Esophagus muscularis mucosa (tissue), 4 donors: Measurements from ENCODE around the gene C17orf50. TPM values are rescaled to one million over a fixed set of nuclear protein-coding genes. Genes with fewer than 3 reads are reported as not detected.
A peak's percentile ranks its signal among the peaks of the same experiment; 100 is the strongest.
"Not testable (repeated sequence)": the region's sequence is repeated elsewhere in the genome, so short reads cannot be mapped to it uniquely, and the experiment has no call there.

ENCODE experiments used
- DNase-seq: peaks from one replicate; pipeline ENCODE4 v3.0.0-alpha.2; 2017; ENCODE audit errors: extremely low spot score
- H3K27ac ChIP-seq, 4 donors: fragments of 200-600 bp; sonication (generic); replicated peaks in 1 of 4; 1 replicate in 3 of 4; 2 replicates in 1 of 4; pipeline ENCODE4 v1.5.1; 2016 to 2019; ENCODE audit warnings: mild to moderate bottlenecking in 1 of 4
- H3K27me3 ChIP-seq, 4 donors: fragments of 200-600 bp; sonication (generic); one replicate each; pipeline versions ENCODE4 v1.5.1 to v1.6.0; 2016 to 2019
- H3K36me3 ChIP-seq, 4 donors: fragments of 200-600 bp; sonication (generic); one replicate each; pipeline ENCODE4 v1.5.1; 2016 to 2019
- H3K4me1 ChIP-seq, 4 donors: fragments of 200-600 bp; sonication (generic); one replicate each; pipeline ENCODE4 v1.5.1; 2016 to 2019
- H3K4me3 ChIP-seq, 4 donors: fragments of 200-600 bp; sonication (generic); 1 replicate in 2 of 4; 2 replicates in 2 of 4; pipeline ENCODE4 v1.5.1; 2016 to 2019; ENCODE audit warnings: mild to moderate bottlenecking in 4 of 4, moderate library complexity in 1 of 4
- H3K9me3 ChIP-seq, 4 donors: fragments of 200-600 bp; sonication (generic); 1 replicate in 3 of 4; 2 replicates in 1 of 4; pipeline ENCODE4 v1.5.1; 2016 to 2019
- CTCF ChIP-seq, 3 experiments: fragments of 200-600 bp in 2 of 3; fragments of 450-650 bp in 1 of 3; sonication (generic) in 2 of 3; IDR thresholded peaks; one replicate each; pipeline ENCODE4 v1.5.1; 2017 to 2019; ENCODE audit warnings: antibody characterized with exemption in 3 of 3, mild to moderate bottlenecking in 2 of 3, moderate library complexity in 1 of 3
- EP300 ChIP-seq: sonication (generic); formaldehyde crosslinking; IDR thresholded peaks from one replicate; pipeline ENCODE4 v1.6.1; 2017; ENCODE audit warnings: antibody characterized with exemption
- POLR2A ChIP-seq: fragments of 450-650 bp; IDR thresholded peaks from one replicate; pipeline ENCODE4 v1.6.1; 2017; ENCODE audit warnings: antibody characterized with exemption, moderate library complexity, mild to moderate bottlenecking, low read depth
- POLR2AphosphoS5 ChIP-seq, 2 donors: sonication (generic); formaldehyde crosslinking; IDR thresholded peaks; one replicate each; pipeline ENCODE4 v1.6.1; 2017; ENCODE audit warnings: antibody characterized with exemption in 2 of 2
- WGBS: methylation state at CpG from one replicate; pipeline ENCODE4 v1.1.5; 2018; 5-methylcytosine and 5-hydroxymethylcytosine counted together
- intact Hi-C: fragments of 100-400 bp; cut with DNase I; formaldehyde crosslinking; loops from one replicate; pipeline ENCODE4 v1.15.1; 2023
- total RNA-seq, 4 donors: library from RNA; depleted of rRNA; stranded (reverse); fragments of >200 nt; gene quantifications; one replicate each; pipeline versions ENCODE4 v1.1.0 to v1.2.1, GENCODE V29; 2016

C17orf50 gene
- total RNA-seq, 4 donors from 2014 or later, result not detected

- no peaks in the 10 kb centered on the region for H3K9me3 ChIP-seq
- no peak for DNase-seq
- intact Hi-C loops, result loop anchor here (5.0 kb wide), 4 partner anchors 57 to 437 kb away; no protein-coding TSS in a partner anchor
- 17% methylated on average over 24 of the region's 35 CpGs for WGBS
- TF ChIP-seq POLR2A, result no peak
- no peak for TF ChIP-seq EP300
- TF ChIP-seq CTCF (IDR thresholded peaks at IDR 0.05), result no peak
- TF ChIP-seq POLR2AphosphoS5 (IDR thresholded peaks at IDR 0.05), result no peak
- H3K27ac ChIP-seq, result no peak overlapping the region
- H3K36me3 ChIP-seq, result no peaks in the 10 kb centered on the region
- peaks cover 4 to 73% (median 8%) of the 10 kb centered on the region in 4 donors for H3K27me3 ChIP-seq
- H3K4me1 ChIP-seq, result peaks cover 11 to 46% (median 39%) of the 10 kb centered on the region in 4 donors
- H3K4me3 ChIP-seq, result peak overlapping the region; percentile 10 to 34 (median 16)
These were observed 10.9 kb upstream of the C17orf50 start for GRCh38 chr17:35749560-35750412.

- peaks cover 4 to 64% (median 6%) of the 10 kb centered on the region in 4 donors for H3K27me3 ChIP-seq
- H3K36me3 ChIP-seq, result no peaks in the 10 kb centered on the region
- intact Hi-C loops, result no loop called here
- no peak for DNase-seq
- 82% methylated on average over 10 of the region's 10 CpGs for WGBS
- H3K4me1 ChIP-seq, result peaks cover 11 to 46% (median 39%) of the 10 kb centered on the region in 4 donors
- H3K9me3 ChIP-seq, result no peaks in the 10 kb centered on the region
- no peak for TF ChIP-seq POLR2A
- no peak for TF ChIP-seq POLR2AphosphoS5 (IDR thresholded peaks at IDR 0.05)
- no peak for TF ChIP-seq CTCF (IDR thresholded peaks at IDR 0.05)
- TF ChIP-seq EP300, result no peak
- no peak overlapping the region for H3K27ac ChIP-seq
- H3K4me3 ChIP-seq, result peak overlapping the region in 1 of 4 donors; percentile 19
These were observed 9.9 kb upstream of the C17orf50 start for GRCh38 chr17:35750526-35751395.

GRCh38 chr17:35751541-35751940 is 9.1 kb upstream of the C17orf50 start:
- H3K27ac ChIP-seq, H3K9me3 ChIP-seq, intact Hi-C loops, DNase-seq, H3K36me3 ChIP-seq, H3K4me3 ChIP-seq: not testable (repeated sequence)
- Histone ChIP-seq H3K27me3 (peaks cover 4 to 56% (median 6%) of the 10 kb centered on the region in 4 donors), H3K4me1 (peaks cover 11 to 46% (median 39%) of the 10 kb centered on the region in 4 donors)
- WGBS, result 89% methylated on average over 4 of the region's 4 CpGs

GRCh38 chr17:35752471-35752870 is 8.2 kb upstream of the C17orf50 start:
- intact Hi-C loops, result no loop called here
- Histone ChIP-seq H3K4me3 (peak overlapping the region in 3 of 4 donors; percentile 12 to 25 (median 21)), H3K4me1 (peaks cover 11 to 42% (median 34%) of the 10 kb centered on the region in 4 donors), H3K27me3 (peaks cover 4 to 48% (median 6%) of the 10 kb centered on the region in 4 donors), H3K9me3 (no peaks in the 10 kb centered on the region), H3K36me3 (no peaks in the 10 kb centered on the region), H3K27ac (peak overlapping the region in 3 of 4 donors; percentile 20 to 42 (median 31))
- TF ChIP-seq POLR2A (no peak), CTCF (IDR thresholded peaks at IDR 0.05) (no peak), EP300 (no peak), POLR2AphosphoS5 (IDR thresholded peaks at IDR 0.05) (no peak)
- DNase-seq, result no peak
- 68% methylated on average over 12 of the region's 16 CpGs for WGBS
